NCI-H146 treated with DMSO at 0.1 percent for 48 hours (cell line): Measurements from ENCODE around the gene GRIK4.
"Not testable (repeated sequence)": the region's sequence is repeated elsewhere in the genome, so short reads cannot be mapped to it uniquely, and the experiment has no call there.

Source experiments
- DNase-seq: peaks from one replicate; lab custom pipeline; 2025; ENCODE audit not compliant: unreplicated experiment; lab: John Stamatoyannopoulos, UW

GRIK4 gene

GRCh38 chr11:120768949-120769348 is 257.4 kb downstream of the GRIK4 start:
- DNase-seq: no peak

- DNase-seq: no peak
Measured at GRCh38 chr11:120769906-120770305, 258.4 kb downstream of the GRIK4 start.

GRCh38 chr11:120771551-120772060 is 260.1 kb downstream of the GRIK4 start:
- no peak for DNase-seq

- no peak for DNase-seq
Measured at GRCh38 chr11:120773501-120774031, 262.0 kb downstream of the GRIK4 start.

- DNase-seq: no peak
Measured at GRCh38 chr11:120774591-120775386, 263.2 kb downstream of the GRIK4 start.

- no peak for DNase-seq
Measured at GRCh38 chr11:120775986-120776951, 264.7 kb downstream of the GRIK4 start.

- no peak for DNase-seq
Measured at GRCh38 chr11:120778685-120779490, 267.3 kb downstream of the GRIK4 start.

GRCh38 chr11:120780239-120780638 is 268.7 kb downstream of the GRIK4 start:
- DNase-seq: no peak

GRCh38 chr11:120781486-120782120 is 270.1 kb downstream of the GRIK4 start:
- DNase-seq: no peak

GRCh38 chr11:120784566-120785251 is 273.2 kb downstream of the GRIK4 start:
- no peak for DNase-seq

- no peak for DNase-seq
Measured at GRCh38 chr11:120785576-120785975, 274.0 kb downstream of the GRIK4 start.

GRCh38 chr11:120786206-120786735 is 274.7 kb downstream of the GRIK4 start:
- DNase-seq: no peak

GRCh38 chr11:120787224-120787623 is 275.7 kb downstream of the GRIK4 start:
- DNase-seq: not testable (repeated sequence)

GRCh38 chr11:120789391-120789790 is 277.8 kb downstream of the GRIK4 start:
- no peak for DNase-seq

GRCh38 chr11:120792306-120792705 is 280.8 kb downstream of the GRIK4 start:
- DNase-seq: no peak

GRCh38 chr11:120793150-120793549 is 281.6 kb downstream of the GRIK4 start:
- no peak for DNase-seq

GRCh38 chr11:120793806-120794479 is 282.4 kb downstream of the GRIK4 start:
- DNase-seq: no peak

- no peak for DNase-seq
Measured at GRCh38 chr11:120794748-120795147, 283.2 kb downstream of the GRIK4 start.

- DNase-seq: no peak
Measured at GRCh38 chr11:120795185-120795584, 283.6 kb downstream of the GRIK4 start.
